RWPE2 (cell line): ENCODE data around the gene RHBDF2.
A peak's percentile ranks its signal among the peaks of the same experiment; 100 is the strongest.

Experiments
- ATAC-seq: fragments of 200-7000 bp; cut with Tn5 transposase; 3 replicates; pipeline ENCODE4 v1.9.1; 2021; ENCODE audit warnings: low read depth
- DNase-seq: peaks from one replicate; pipeline ENCODE4 v3.0.0-alpha.2; 2020; ENCODE audit warnings: low spot score
- H3K27ac ChIP-seq: fragments of 450-650 bp; 2 replicates; pipeline ENCODE4 v1.5.1; 2017; ENCODE audit warnings: mild to moderate bottlenecking; ENCODE audit not compliant: poor library complexity, severe bottlenecking
- H3K27me3 ChIP-seq: fragments of 250-450 bp; sonication (Bioruptor Pico); 2 replicates; pipeline ENCODE4 v1.5.1; 2021; ENCODE audit warnings: mild to moderate bottlenecking, moderate library complexity; ENCODE audit not compliant: insufficient read depth, poor library complexity, severe bottlenecking
- H3K36me3 ChIP-seq: fragments of 250-450 bp; sonication (Bioruptor Pico); 2 replicates; pipeline ENCODE4 v1.5.1; 2020; ENCODE audit warnings: low read depth, mild to moderate bottlenecking, moderate library complexity
- H3K4me1 ChIP-seq: fragments of 250-450 bp; sonication (Bioruptor Pico); 2 replicates; pipeline ENCODE4 v1.5.1; 2021; ENCODE audit warnings: mild to moderate bottlenecking, moderate library complexity; ENCODE audit not compliant: insufficient read depth, poor library complexity, severe bottlenecking
- H3K4me3 ChIP-seq: fragments of 250-450 bp; sonication (Bioruptor Pico); 2 replicates; pipeline ENCODE4 v1.5.1; 2021; ENCODE audit warnings: mild to moderate bottlenecking, moderate library complexity; ENCODE audit not compliant: severe bottlenecking
- H3K9me3 ChIP-seq: fragments of 250-450 bp; sonication (Bioruptor Pico); 2 replicates; pipeline ENCODE4 v1.5.1; 2021; ENCODE audit warnings: mild to moderate bottlenecking, moderate library complexity; ENCODE audit not compliant: severe bottlenecking
- TF ChIP-seq, protein P1 (sequence below): fragments of 450-650 bp; IDR thresholded peaks from one replicate; pipeline ENCODE4 v1.5.1; 2017; ENCODE audit warnings: mild to moderate bottlenecking, moderate library complexity; ENCODE audit not compliant: poor library complexity, severe bottlenecking

RHBDF2 gene

GRCh38 chr17:76452127-76452659 lies 49.0 kb downstream of the RHBDF2 start:
- TF ChIP-seq, protein P1, sequence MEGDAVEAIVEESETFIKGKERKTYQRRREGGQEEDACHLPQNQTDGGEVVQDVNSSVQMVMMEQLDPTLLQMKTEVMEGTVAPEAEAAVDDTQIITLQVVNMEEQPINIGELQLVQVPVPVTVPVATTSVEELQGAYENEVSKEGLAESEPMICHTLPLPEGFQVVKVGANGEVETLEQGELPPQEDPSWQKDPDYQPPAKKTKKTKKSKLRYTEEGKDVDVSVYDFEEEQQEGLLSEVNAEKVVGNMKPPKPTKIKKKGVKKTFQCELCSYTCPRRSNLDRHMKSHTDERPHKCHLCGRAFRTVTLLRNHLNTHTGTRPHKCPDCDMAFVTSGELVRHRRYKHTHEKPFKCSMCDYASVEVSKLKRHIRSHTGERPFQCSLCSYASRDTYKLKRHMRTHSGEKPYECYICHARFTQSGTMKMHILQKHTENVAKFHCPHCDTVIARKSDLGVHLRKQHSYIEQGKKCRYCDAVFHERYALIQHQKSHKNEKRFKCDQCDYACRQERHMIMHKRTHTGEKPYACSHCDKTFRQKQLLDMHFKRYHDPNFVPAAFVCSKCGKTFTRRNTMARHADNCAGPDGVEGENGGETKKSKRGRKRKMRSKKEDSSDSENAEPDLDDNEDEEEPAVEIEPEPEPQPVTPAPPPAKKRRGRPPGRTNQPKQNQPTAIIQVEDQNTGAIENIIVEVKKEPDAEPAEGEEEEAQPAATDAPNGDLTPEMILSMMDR: no peak
- no peaks in the 10 kb centered on the region for H3K27me3 ChIP-seq
- H3K9me3 ChIP-seq: no peaks in the 10 kb centered on the region
- H3K36me3 ChIP-seq: no peaks in the 10 kb centered on the region
- DNase-seq (no peak), ATAC-seq (peak; percentile 53)
- H3K27ac ChIP-seq: peak overlapping the region; percentile 44
- H3K4me3 ChIP-seq: peak overlapping the region; percentile 74
- peaks cover 19% of the 10 kb centered on the region for H3K4me1 ChIP-seq

GRCh38 chr17:76451506-76451905 lies 49.7 kb downstream of the RHBDF2 start:
- no peaks in the 10 kb centered on the region for H3K36me3 ChIP-seq
- no peaks in the 10 kb centered on the region for H3K27me3 ChIP-seq
- TF ChIP-seq, protein P1: no peak
- peaks cover 21% of the 10 kb centered on the region for H3K4me1 ChIP-seq
- no peaks in the 10 kb centered on the region for H3K9me3 ChIP-seq
- ATAC-seq (no peak), DNase-seq (no peak)
- H3K27ac ChIP-seq: no peak overlapping the region
- peak overlapping the region; percentile 74 for H3K4me3 ChIP-seq

DNA sequence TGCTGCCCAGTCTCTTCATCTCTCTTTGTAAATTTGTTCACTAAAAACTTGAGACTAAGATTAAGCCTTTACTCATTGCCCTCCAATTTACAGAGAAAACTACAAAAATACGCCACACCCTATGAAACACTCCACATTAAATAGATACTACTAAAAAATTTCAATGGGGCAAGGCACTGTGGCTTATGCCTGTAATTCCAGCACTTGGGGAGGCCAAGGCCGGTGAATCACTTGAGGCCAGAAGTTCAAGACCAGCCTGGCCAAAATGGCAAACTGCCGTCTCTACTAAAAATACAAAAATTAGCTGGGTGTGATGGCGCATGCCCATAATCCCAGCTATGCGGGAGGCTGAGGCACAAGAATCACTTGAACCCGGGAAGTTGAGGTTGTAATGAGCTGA lies 52.1 kb downstream of the RHBDF2 start:
- no peaks in the 10 kb centered on the region for H3K9me3 ChIP-seq
- no peaks in the 10 kb centered on the region for H3K27me3 ChIP-seq
- DNase-seq: no peak
- TF ChIP-seq, protein P1: no peak
- no peaks in the 10 kb centered on the region for H3K36me3 ChIP-seq
- peaks cover 42% of the 10 kb centered on the region for H3K4me1 ChIP-seq
- no peak for ATAC-seq
- no peak overlapping the region for H3K4me3 ChIP-seq
- H3K27ac ChIP-seq: no peak overlapping the region

DNA sequence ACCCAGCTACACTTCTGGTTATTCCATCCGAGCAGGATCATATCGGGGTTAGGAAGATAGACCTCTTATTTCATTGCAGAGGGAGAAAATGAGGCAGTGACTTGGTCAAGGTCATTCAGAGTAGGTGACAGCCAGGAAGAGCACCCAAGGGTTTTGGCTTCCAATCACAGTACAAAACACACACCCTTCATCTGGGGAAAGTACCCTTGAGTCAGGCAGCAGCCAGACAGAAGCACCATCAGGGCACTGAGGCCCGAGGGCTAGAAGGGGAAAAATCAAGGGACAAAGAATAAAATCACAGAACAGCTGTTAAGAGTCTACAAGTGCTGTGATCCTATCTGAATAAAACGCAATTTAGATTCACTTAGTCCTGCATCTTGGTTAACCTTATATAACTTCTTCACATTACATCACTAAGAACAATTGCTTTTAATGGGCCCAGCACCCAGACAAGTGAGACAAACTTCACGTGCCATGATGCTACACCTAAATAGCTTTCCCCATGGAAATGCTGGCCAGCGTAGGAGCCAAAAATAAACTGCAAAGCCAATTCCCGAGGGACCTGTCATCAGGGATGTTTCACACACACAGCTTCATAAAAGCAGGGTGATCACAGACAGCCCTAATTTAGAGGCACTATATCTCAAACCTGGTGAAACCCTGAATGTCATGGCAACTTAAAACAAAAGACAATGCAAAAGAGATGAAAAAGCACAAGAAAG lies 53.1 kb downstream of the RHBDF2 start:
- ATAC-seq: no peak
- H3K27ac ChIP-seq: peak overlapping the region; percentile 81
- H3K4me3 ChIP-seq: no peak overlapping the region
- H3K27me3 ChIP-seq: no peaks in the 10 kb centered on the region
- TF ChIP-seq, protein P1: no peak
- H3K9me3 ChIP-seq: no peaks in the 10 kb centered on the region
- no peak for DNase-seq
- H3K4me1 ChIP-seq: peaks cover 44% of the 10 kb centered on the region
- H3K36me3 ChIP-seq: no peaks in the 10 kb centered on the region
